Osteocyte (in vitro differentiated cells): ENCODE measurements around the gene SLC25A51. TPM values are rescaled to one million over a fixed set of nuclear protein-coding genes. Genes with fewer than 3 reads are reported as not detected.
"Not testable (repeated sequence)": the region's sequence is repeated elsewhere in the genome, so short reads cannot be mapped to it uniquely, and the experiment has no call there.

Experiments
- DNase-seq: peaks from one replicate; pipeline ENCODE4 v3.0.0; 2021; ENCODE audit warnings: mixed read lengths; ENCODE audit not compliant: unreplicated experiment; ENCODE audit errors: extremely low spot score
- H3K27ac Mint-ChIP-seq: one replicate; pipeline ENCODE4 v1.8.0; 2021; ENCODE audit warnings: mild to moderate bottlenecking, mixed read lengths; ENCODE audit not compliant: unreplicated experiment
- H3K27me3 Mint-ChIP-seq: one replicate; pipeline ENCODE4 v1.8.0; 2021; ENCODE audit warnings: mixed read lengths; ENCODE audit not compliant: unreplicated experiment
- H3K36me3 Mint-ChIP-seq: one replicate; pipeline ENCODE4 v1.8.0; 2021; ENCODE audit warnings: mixed read lengths; ENCODE audit not compliant: unreplicated experiment
- H3K4me1 Mint-ChIP-seq: one replicate; pipeline ENCODE4 v1.8.0; 2021; ENCODE audit warnings: mixed read lengths; ENCODE audit not compliant: unreplicated experiment
- H3K4me3 Mint-ChIP-seq: one replicate; pipeline ENCODE4 v1.8.0; 2021; ENCODE audit warnings: mild to moderate bottlenecking, moderate library complexity, mixed read lengths; ENCODE audit not compliant: unreplicated experiment
- H3K9me3 Mint-ChIP-seq: one replicate; pipeline ENCODE4 v1.8.0; 2021; ENCODE audit warnings: mixed read lengths; ENCODE audit not compliant: unreplicated experiment
- CTCF ChIP-seq: fragments of 200-600 bp; sonication (generic); IDR thresholded peaks from 2 replicates; pipeline ENCODE4 v1.5.0; 2021; ENCODE audit warnings: antibody characterized with exemption, mild to moderate bottlenecking, moderate library complexity
- total RNA-seq: library from RNA; stranded (reverse); gene quantifications from 2 replicates; pipeline ENCODE4 v1.2.1, GENCODE V29; 2021

SLC25A51 gene
- total RNA-seq, 1 donor from 2014 or later: 37.5 TPM

GRCh38 chr9:37902796-37903646 lies 906 bp downstream of the SLC25A51 start:
- Mint-ChIP-seq H3K4me3 (peak overlapping the region; percentile 84), H3K9me3 (no peaks in the 10 kb centered on the region), H3K27ac (peak overlapping the region; percentile 75), H3K4me1 (peaks cover 22% of the 10 kb centered on the region), H3K27me3 (no peaks in the 10 kb centered on the region), H3K36me3 (no peaks in the 10 kb centered on the region)
- no peak for TF ChIP-seq CTCF
- no peak for DNase-seq

GRCh38 chr9:37902131-37902530 lies 1.8 kb downstream of the SLC25A51 start:
- Mint-ChIP-seq H3K4me1 (peaks cover 22% of the 10 kb centered on the region), H3K4me3 (no peak overlapping the region), H3K27me3 (no peaks in the 10 kb centered on the region), H3K27ac (no peak overlapping the region), H3K9me3 (no peaks in the 10 kb centered on the region), H3K36me3 (peaks cover 5% of the 10 kb centered on the region)
- no peak for TF ChIP-seq CTCF
- no peak for DNase-seq

GRCh38 chr9:37899041-37899440 lies 4.9 kb downstream of the SLC25A51 start:
- no peak for DNase-seq
- TF ChIP-seq CTCF: no peak
- Mint-ChIP-seq H3K36me3 (peaks cover 23% of the 10 kb centered on the region), H3K27me3 (no peaks in the 10 kb centered on the region), H3K27ac (no peak overlapping the region), H3K9me3 (no peaks in the 10 kb centered on the region), H3K4me1 (peaks cover 11% of the 10 kb centered on the region), H3K4me3 (no peak overlapping the region)

GRCh38 chr9:37897665-37898064 lies 6.3 kb downstream of the SLC25A51 start:
- Mint-ChIP-seq H3K36me3 (peaks cover 32% of the 10 kb centered on the region), H3K4me3 (no peak overlapping the region), H3K4me1 (peaks cover 7% of the 10 kb centered on the region), H3K27ac (no peak overlapping the region), H3K27me3 (no peaks in the 10 kb centered on the region), H3K9me3 (no peaks in the 10 kb centered on the region)
- TF ChIP-seq CTCF: no peak
- DNase-seq: no peak

DNA sequence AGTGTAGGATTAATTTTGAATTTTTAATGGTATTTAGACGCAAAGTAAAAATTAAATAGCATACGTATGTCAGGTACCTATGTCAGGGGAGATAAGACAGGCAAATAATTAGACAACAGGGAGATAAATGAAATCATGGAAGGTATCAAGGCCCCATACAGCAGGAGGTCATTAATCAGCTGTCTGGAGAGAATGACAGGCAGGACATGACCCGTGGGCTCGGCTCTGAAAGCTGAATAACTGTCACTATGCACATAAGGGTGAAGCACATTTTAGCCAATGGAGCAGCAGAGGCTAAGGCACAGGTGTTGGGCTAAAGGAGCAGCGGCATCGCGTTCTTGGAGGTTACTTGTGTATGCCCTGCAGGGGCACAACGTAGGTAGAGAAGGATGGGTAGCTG lies 11.9 kb downstream of the SLC25A51 start:
- H3K36me3 Mint-ChIP-seq: peaks cover 47% of the 10 kb centered on the region
- no peak overlapping the region for H3K27ac Mint-ChIP-seq
- H3K27me3 Mint-ChIP-seq: no peaks in the 10 kb centered on the region
- no peak for DNase-seq
- no peak for TF ChIP-seq CTCF
- H3K9me3 Mint-ChIP-seq: no peaks in the 10 kb centered on the region
- H3K4me3 Mint-ChIP-seq: no peak overlapping the region
- H3K4me1 Mint-ChIP-seq: no peaks in the 10 kb centered on the region

DNA sequence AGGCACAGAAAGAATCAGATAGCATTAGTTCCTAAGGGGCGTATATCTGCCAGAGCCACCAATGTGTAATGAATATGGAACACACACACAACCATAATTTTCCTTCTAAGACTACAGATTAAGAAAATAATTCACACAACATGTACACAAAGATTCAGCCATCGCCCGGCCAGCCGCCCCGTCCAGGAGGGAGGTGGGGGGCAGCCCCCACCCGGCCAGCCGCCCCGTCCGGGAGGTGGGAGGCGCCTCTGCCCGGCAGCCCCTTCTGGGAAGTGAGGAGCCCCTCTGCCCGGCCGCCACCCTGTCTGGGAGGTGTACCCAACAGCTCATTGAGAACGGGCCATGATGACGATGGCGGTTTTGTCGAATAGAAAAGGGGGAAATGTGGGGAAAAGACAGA lies 12.9 kb downstream of the SLC25A51 start:
- peaks cover 39% of the 10 kb centered on the region for H3K36me3 Mint-ChIP-seq
- not testable (repeated sequence) for H3K27ac Mint-ChIP-seq, H3K4me1 Mint-ChIP-seq, DNase-seq, H3K9me3 Mint-ChIP-seq, H3K27me3 Mint-ChIP-seq, H3K4me3 Mint-ChIP-seq
